Cardiac fibroblast (primary cell): Measurements from ENCODE around the gene ENOX1.

Experiments
- DNase-seq, 2 donors: peaks; one replicate each; pipeline versions ENCODE4 v3.0.0 to v3.0.0-alpha.2; 2010; ENCODE audit warnings: low read depth in 2 of 2
- H3K4me3 ChIP-seq, 2 donors: replicated peaks in 1 of 2; 1 replicate in 1 of 2; 2 replicates in 1 of 2; pipeline ENCODE4 v1.5.1; 2011; ENCODE audit warnings: low read depth in 2 of 2, low read length in 2 of 2, mild to moderate bottlenecking in 2 of 2, moderate library complexity in 1 of 2
- TF ChIP-seq, protein P1 (sequence below): IDR thresholded peaks from one replicate; pipeline ENCODE4 v1.5.1; 2011; ENCODE audit warnings: low read depth, mild to moderate bottlenecking, low read length, inconsistent platforms

The ENOX1 gene

DNA sequence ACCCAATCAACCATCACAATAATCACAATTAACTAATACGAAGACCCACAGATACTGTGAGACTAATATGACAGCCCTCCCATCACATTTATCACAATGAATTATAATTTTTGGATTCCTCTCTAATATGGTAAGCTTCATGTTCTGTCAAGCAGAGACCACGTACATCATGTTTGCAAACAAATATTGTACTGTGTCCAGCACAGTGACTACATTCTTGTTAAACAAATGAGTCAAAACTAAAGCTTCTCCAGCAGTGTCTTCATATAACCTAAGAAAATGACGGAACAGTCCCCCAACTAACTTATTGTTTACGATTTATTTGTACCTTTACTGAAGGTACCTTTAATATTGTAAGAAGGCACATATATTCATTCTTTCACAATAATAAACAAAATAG is 292.6 kb downstream of the ENOX1 start:
- TF ChIP-seq, protein P1, sequence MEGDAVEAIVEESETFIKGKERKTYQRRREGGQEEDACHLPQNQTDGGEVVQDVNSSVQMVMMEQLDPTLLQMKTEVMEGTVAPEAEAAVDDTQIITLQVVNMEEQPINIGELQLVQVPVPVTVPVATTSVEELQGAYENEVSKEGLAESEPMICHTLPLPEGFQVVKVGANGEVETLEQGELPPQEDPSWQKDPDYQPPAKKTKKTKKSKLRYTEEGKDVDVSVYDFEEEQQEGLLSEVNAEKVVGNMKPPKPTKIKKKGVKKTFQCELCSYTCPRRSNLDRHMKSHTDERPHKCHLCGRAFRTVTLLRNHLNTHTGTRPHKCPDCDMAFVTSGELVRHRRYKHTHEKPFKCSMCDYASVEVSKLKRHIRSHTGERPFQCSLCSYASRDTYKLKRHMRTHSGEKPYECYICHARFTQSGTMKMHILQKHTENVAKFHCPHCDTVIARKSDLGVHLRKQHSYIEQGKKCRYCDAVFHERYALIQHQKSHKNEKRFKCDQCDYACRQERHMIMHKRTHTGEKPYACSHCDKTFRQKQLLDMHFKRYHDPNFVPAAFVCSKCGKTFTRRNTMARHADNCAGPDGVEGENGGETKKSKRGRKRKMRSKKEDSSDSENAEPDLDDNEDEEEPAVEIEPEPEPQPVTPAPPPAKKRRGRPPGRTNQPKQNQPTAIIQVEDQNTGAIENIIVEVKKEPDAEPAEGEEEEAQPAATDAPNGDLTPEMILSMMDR, result no peak
- H3K4me3 ChIP-seq, result no peak overlapping the region
- DNase-seq, result no peak

DNA sequence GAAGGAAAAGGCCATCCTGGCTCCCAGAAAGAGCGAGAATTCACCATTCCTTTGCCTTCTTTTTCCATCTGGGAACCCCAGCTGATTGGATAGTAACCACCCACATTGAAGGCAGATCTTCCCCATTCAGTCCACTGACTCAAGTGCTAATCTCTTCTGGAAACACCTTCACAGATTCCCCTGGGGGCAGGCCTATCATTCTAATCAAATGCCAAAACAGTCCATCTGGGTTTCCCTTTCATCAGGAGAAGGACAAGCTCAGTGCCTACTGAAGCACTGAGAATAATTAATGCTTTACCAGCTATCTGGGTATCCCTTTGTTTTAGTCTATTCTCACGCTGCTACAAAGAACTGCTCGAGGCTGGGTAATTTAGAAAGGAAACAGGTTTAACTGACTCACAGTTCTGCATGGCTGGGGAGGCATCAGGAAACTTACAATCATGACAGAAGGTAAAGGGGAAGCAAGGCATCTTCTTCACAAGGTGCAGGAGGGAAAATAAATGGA is 293.2 kb downstream of the ENOX1 start:
- H3K4me3 ChIP-seq, result no peak overlapping the region
- TF ChIP-seq, protein P1, result no peak
- DNase-seq, result no peak

DNA sequence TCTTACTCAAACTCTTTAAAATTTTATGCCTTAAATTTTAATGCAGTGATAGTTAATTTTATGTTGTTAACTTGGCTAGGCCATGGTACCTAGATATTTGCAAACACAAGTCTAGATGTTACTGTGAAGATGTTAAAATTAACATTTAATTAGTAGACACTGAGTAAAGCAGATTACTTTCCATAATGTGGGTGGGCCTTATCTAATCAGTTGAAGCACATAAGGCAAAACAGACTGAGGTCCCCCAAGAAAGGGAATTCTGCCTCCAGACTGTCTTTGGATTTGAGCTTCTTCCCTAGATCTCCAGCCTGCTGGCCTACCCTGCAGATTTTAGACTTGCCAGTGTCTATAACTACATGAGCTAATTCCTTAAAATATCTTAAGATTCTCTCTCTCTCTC is 294.0 kb downstream of the ENOX1 start:
- H3K4me3 ChIP-seq, result no peak overlapping the region
- no peak for DNase-seq
- TF ChIP-seq, protein P1, result no peak

DNA sequence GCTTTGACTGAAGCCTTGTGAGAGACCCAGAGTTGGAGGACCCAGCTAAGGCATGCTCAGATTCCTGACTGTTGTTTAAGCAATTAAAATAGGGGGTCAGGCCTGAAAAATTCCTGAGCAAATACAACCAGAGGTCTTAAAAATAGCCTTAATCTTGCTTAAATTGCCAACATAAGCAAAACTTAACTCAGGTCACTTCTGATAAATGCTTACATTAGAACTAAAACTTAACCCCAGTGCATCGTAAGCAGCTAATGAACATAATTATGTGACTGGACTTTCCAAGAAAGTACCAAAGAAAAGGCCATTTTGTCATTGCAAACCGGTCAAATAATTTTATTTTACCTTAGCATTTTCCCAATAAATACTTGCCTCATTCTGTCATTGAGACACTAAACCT is 294.5 kb downstream of the ENOX1 start:
- DNase-seq, result no peak
- TF ChIP-seq, protein P1, result no peak
- H3K4me3 ChIP-seq, result no peak overlapping the region

DNA sequence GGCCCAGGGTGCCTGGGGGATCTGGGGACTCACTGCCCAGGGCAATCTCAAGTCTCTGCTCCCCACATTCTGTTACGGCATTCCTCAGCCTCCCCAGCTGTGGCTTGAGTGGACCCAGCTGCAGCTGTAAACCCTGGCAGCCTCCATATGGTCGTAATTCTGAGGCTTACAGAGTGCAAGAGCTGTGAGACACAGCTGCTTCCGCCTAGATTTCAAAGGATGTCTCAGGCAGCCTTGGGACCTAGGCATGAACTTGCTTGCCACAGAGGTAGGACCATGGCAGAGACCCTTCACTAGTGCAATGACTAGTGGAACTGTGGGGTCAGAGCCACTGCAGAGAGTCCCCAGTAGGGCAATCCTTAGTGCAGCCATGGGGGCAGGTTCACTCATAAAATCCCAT is 297.5 kb downstream of the ENOX1 start:
- TF ChIP-seq, protein P1, result no peak
- no peak for DNase-seq
- no peak overlapping the region for H3K4me3 ChIP-seq

DNA sequence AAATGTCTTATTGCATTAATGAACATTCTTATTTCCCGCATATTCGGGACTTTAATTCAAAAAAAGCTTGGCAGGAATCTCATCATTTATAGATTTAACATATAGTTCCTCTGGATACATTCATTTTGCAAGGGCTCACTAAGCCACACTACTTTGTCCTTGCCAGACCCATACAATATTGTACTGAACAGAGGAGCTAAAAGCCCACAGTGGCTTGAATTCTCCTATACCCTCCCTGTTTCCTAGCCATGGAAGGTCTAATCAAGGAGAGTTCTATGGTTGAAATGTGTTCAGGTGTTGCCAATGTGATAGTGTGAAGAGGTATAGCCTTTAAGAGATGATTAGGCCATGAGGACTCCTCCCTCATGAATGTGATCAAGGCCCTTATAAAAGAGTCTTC is 298.9 kb downstream of the ENOX1 start:
- TF ChIP-seq, protein P1, result no peak
- DNase-seq, result no peak
- no peak overlapping the region for H3K4me3 ChIP-seq

DNA sequence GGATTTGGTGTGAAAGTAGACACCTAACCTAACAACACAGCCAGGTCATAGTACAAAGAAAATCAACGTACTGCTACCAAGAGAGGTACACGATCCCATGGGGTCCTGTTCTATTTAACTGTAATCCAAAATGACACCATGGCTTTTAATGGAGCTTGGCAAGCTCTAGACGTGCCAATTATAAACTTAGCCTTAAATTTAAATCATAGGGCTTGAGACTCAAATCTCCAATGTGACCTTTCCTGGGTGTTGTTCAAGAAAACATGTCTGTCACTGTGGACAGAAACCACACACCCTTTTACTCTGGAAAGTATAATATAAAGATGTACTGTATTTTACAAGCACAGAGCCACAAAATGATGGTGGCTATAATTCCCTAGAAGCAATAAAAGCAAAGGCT is 299.3 kb downstream of the ENOX1 start:
- TF ChIP-seq, protein P1, result no peak
- no peak for DNase-seq
- H3K4me3 ChIP-seq, result no peak overlapping the region
